B cell (primary cell): ENCODE data around the gene TNIK. TPM values are rescaled to one million over a fixed set of nuclear protein-coding genes. Genes with fewer than 3 reads are reported as not detected.

Source experiments
- ATAC-seq: fragments of 200-7000 bp; cut with Tn5 transposase; one replicate; pipeline ENCODE4 v1.10.0; 2021; ENCODE audit warnings: low read depth, mild to moderate bottlenecking, moderate number of reproducible peaks, moderate library complexity
- CTCF ChIA-PET: fragments of 350-600 bp; sonication (Branson Sonifier 250); formaldehyde crosslinking; loops from one replicate; lab custom pipeline; 2021; ENCODE audit warnings: antibody characterized with exemption, inconsistent platforms; lab: Charles Lee
- POLR2A ChIA-PET: fragments of 350-600 bp; sonication (Branson Sonifier 250); formaldehyde crosslinking; loops from one replicate; lab custom pipeline; 2021; ENCODE audit warnings: antibody characterized with exemption; lab: Charles Lee
- DNase-seq: peaks from one replicate; pipeline ENCODE4 v3.0.0; 2013
- H2AFZ ChIP-seq: 2 replicates; pipeline ENCODE4 v1.6.1; 2012; ENCODE audit warnings: mild to moderate bottlenecking, low read depth, low read length; ENCODE audit not compliant: insufficient read depth, poor library complexity, severe bottlenecking
- H3K27ac ChIP-seq, 2 donors: 1 replicate in 1 of 2; 2 replicates in 1 of 2; pipeline ENCODE4 v1.5.1; 2012 to 2013; ENCODE audit warnings: low read length in 2 of 2, mild to moderate bottlenecking in 2 of 2, moderate library complexity in 1 of 2
- H3K27me3 ChIP-seq, 4 experiments: fragments of 200-600 bp in 1 of 4; sonication (generic) in 1 of 4; replicated peaks in 1 of 4; 1 replicate in 2 of 4; 2 replicates in 2 of 4; pipeline versions ENCODE4 v1.6.1 to v1.7.0; 2013 to 2016; ENCODE audit warnings: low read length in 3 of 4, mild to moderate bottlenecking in 2 of 4, mixed read lengths in 1 of 4, moderate library complexity in 1 of 4; ENCODE audit not compliant: insufficient read depth in 4 of 4, control insufficient read depth in 3 of 4; ENCODE audit errors: control extremely low read depth in 1 of 4
- H3K36me3 ChIP-seq, 2 experiments: replicated peaks in 1 of 2; 1 replicate in 1 of 2; 2 replicates in 1 of 2; pipeline versions ENCODE4 v1.6.1 to v1.7.1; 2013; ENCODE audit warnings: low read length in 1 of 2; ENCODE audit not compliant: insufficient read depth in 2 of 2, control insufficient read depth in 1 of 2; ENCODE audit errors: control extremely low read depth in 1 of 2, extremely low read depth in 1 of 2
- H3K4me1 ChIP-seq, 2 donors: fragments of 200-600 bp in 1 of 2; sonication (generic) in 1 of 2; 1 replicate in 1 of 2; 2 replicates in 1 of 2; pipeline versions ENCODE4 v1.5.1 to v1.6.1; 2013 to 2017; ENCODE audit warnings: low read length in 2 of 2; ENCODE audit not compliant: control insufficient read depth in 2 of 2, insufficient read depth in 2 of 2
- H3K4me2 ChIP-seq: replicated peaks from 2 replicates; pipeline ENCODE3; 2012; ENCODE audit warnings: mild to moderate bottlenecking, low read depth, low read length; ENCODE audit not compliant: poor library complexity, severe bottlenecking
- H3K4me3 ChIP-seq, 5 experiments: fragments of 200-600 bp in 1 of 5; sonication (generic) in 1 of 5; 1 replicate in 3 of 5; 2 replicates in 2 of 5; pipeline versions ENCODE4 v1.5.1 to v1.7.0; 2011 to 2016; ENCODE audit warnings: low read length in 4 of 5, mild to moderate bottlenecking in 4 of 5, low read depth in 2 of 5, control low read depth in 1 of 5, moderate library complexity in 1 of 5; ENCODE audit not compliant: insufficient read depth in 1 of 5; ENCODE audit errors: control extremely low read depth in 1 of 5, extremely low read depth in 1 of 5
- H3K79me2 ChIP-seq: fragments of 200-600 bp; sonication (generic); one replicate; pipeline ENCODE4 v1.6.0; 2016; ENCODE audit warnings: low read length; ENCODE audit not compliant: control insufficient read depth, insufficient read depth
- H3K9ac ChIP-seq: fragments of 200-600 bp; sonication (generic); 2 replicates; pipeline ENCODE4 v1.6.1; 2017; ENCODE audit warnings: mild to moderate bottlenecking, low read length, moderate library complexity
- H3K9me3 ChIP-seq, 3 donors: one replicate each; pipeline versions ENCODE4 v1.6.1 to v1.7.1; 2013; ENCODE audit warnings: low read length in 2 of 3; ENCODE audit not compliant: control insufficient read depth in 2 of 3, insufficient read depth in 1 of 3; ENCODE audit errors: control extremely low read depth in 1 of 3
- H4K20me1 ChIP-seq: 2 replicates; pipeline ENCODE4 v1.6.0; 2012; ENCODE audit warnings: mild to moderate bottlenecking, low read length; ENCODE audit not compliant: insufficient read depth, control insufficient read depth, poor library complexity, severe bottlenecking
- H3K27ac Mint-ChIP-seq: one replicate; pipeline ENCODE4 v1.8.0; 2021; ENCODE audit warnings: mixed read lengths
- H3K27me3 Mint-ChIP-seq: one replicate; pipeline ENCODE4 v1.8.0; 2021; ENCODE audit warnings: mixed read lengths
- H3K4me1 Mint-ChIP-seq: one replicate; pipeline ENCODE4 v1.8.0; 2021; ENCODE audit warnings: mixed read lengths
- H3K4me3 Mint-ChIP-seq: one replicate; pipeline ENCODE4 v1.8.0; 2021; ENCODE audit warnings: mixed read lengths
- H3K9me3 Mint-ChIP-seq: one replicate; pipeline ENCODE4 v1.8.0; 2022; ENCODE audit warnings: mixed read lengths; ENCODE audit not compliant: insufficient read depth
- CTCF ChIP-seq: fragments of 200-600 bp; IDR thresholded peaks from one replicate; pipeline ENCODE4 v1.8.0; 2022; ENCODE audit warnings: antibody characterized with exemption, mild to moderate bottlenecking
- EZH2 ChIP-seq: IDR thresholded peaks from 2 replicates; pipeline ENCODE4 v1.6.1; 2012; ENCODE audit warnings: borderline replicate concordance, low read depth, mild to moderate bottlenecking, moderate library complexity, low read length; ENCODE audit not compliant: insufficient read depth, poor library complexity, severe bottlenecking
- WGBS: methylation state at CpG from one replicate; pipeline ENCODE4 v1.1.5; 2013; ENCODE audit warnings: missing lambda C conversion rate; ENCODE audit not compliant: insufficient coverage; 5-methylcytosine and 5-hydroxymethylcytosine counted together
- intact Hi-C: fragments of 100-400 bp; cut with micrococcal nuclease; formaldehyde crosslinking; loops from one replicate; pipeline ENCODE4 v1.10.0; 2022
- polyA plus RNA-seq: library from polyadenylated mRNA; depleted of rRNA; stranded (reverse); fragments of >200 nt; gene quantifications from 2 replicates; pipeline ENCODE4 v1.2.3, GENCODE V29; 2012
- total RNA-seq, 2 donors: library from RNA; stranded (reverse); fragments of 120-200 nt in 1 of 2; gene quantifications; 1 replicate in 1 of 2; 2 replicates in 1 of 2; pipeline versions ENCODE4 v1.2.3 to v1.2.4, GENCODE V29; 2013 to 2022

The TNIK gene
- total and polyA plus RNA-seq, 2 donors (not counting 1 experiment from before 2014, with no cell fraction given), result 0.66 to 7.7 TPM

- no peaks in the 10 kb centered on the region for H3K9me3 ChIP-seq
- ATAC-seq, result no peak
- no peak overlapping the region for H3K4me2 ChIP-seq
- no peaks in the 10 kb centered on the region for H3K4me1 ChIP-seq
- Mint-ChIP-seq H3K4me3 (no peak overlapping the region), H3K27ac (no peak overlapping the region), H3K9me3 (no peaks in the 10 kb centered on the region), H3K4me1 (no peaks in the 10 kb centered on the region), H3K27me3 (no peaks in the 10 kb centered on the region)
- H3K79me2 ChIP-seq, result no peaks in the 10 kb centered on the region
- CTCF ChIA-PET, result no interaction called here
- no peak for DNase-seq
- no peak overlapping the region for H3K27ac ChIP-seq
- TF ChIP-seq CTCF (no peak), EZH2 (no peak)
- intact Hi-C loops, result no loop called here
- no peaks in the 10 kb centered on the region for H3K27me3 ChIP-seq
- H2AFZ ChIP-seq, result no peak overlapping the region
- H3K36me3 ChIP-seq, result no peaks in the 10 kb centered on the region
- POLR2A ChIA-PET, result no interaction called here
- no peaks in the 10 kb centered on the region for H4K20me1 ChIP-seq
- no peak overlapping the region for H3K9ac ChIP-seq
- H3K4me3 ChIP-seq, result no peak overlapping the region
- WGBS, result 71% methylated on average over 1 of the region's 1 CpG
Measured at GRCh38 chr3:171374260-171374659, 85.9 kb downstream of the TNIK start.

DNA sequence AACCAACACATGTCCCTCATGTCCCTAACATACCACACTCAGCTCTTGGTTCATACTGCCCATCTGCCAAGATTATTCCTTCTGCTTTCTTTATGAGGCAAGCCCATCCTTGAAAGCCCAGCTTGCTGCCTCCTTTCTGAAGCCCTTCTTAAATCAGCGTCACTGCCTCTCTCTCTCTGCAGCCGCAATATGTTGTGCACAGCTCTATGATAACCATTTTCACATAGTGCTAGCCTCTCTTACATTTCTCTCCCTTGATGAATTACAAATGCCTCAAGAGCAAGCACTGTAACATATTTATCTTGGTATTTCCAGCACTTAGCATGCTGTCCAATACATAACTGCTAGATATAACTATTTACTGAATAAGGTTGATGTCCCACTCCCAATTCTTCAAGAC, 86.5 kb downstream of the TNIK start:
- WGBS, result 100% methylated on average over 2 of the region's 2 CpGs
- no peak overlapping the region for H3K4me2 ChIP-seq
- POLR2A ChIA-PET, result no interaction called here

More for the DNA sequence above, 86.5 kb downstream of the TNIK start:
- Histone ChIP-seq H3K9me3 (no peaks in the 10 kb centered on the region), H3K27ac (no peak overlapping the region), H3K9ac (no peak overlapping the region), H4K20me1 (no peaks in the 10 kb centered on the region), H3K79me2 (no peaks in the 10 kb centered on the region), H3K27me3 (no peaks in the 10 kb centered on the region), H3K36me3 (no peaks in the 10 kb centered on the region), H2AFZ (no peak overlapping the region), H3K4me3 (no peak overlapping the region), H3K4me1 (no peaks in the 10 kb centered on the region)
- DNase-seq, result no peak
- Mint-ChIP-seq H3K27me3 (no peaks in the 10 kb centered on the region), H3K27ac (no peak overlapping the region), H3K4me1 (no peaks in the 10 kb centered on the region), H3K9me3 (no peaks in the 10 kb centered on the region), H3K4me3 (no peak overlapping the region)
- intact Hi-C loops, result no loop called here
- no peak for ATAC-seq
- CTCF ChIA-PET, result no interaction called here
- no peak for TF ChIP-seq CTCF
